Stimulated activated CD4-positive, alpha-beta T cell treated with anti-CD3 and anti-CD28 coated beads, Interleukin-12 subunit alpha, Interleukin-12 subunit beta, amount 100 ng/mL, for 48 hours (primary cell): ENCODE results near the gene MAGEA1.
"Not testable (repeated sequence)": the region's sequence is repeated elsewhere in the genome, so short reads cannot be mapped to it uniquely, and the experiment has no call there.

Experiments used
- DNase-seq, 3 donors: peaks; one replicate each; pipeline ENCODE4 v3.0.0-alpha.2; 2020; ENCODE audit warnings: low read depth in 2 of 3, low spot score in 1 of 3

The MAGEA1 gene, protein sequence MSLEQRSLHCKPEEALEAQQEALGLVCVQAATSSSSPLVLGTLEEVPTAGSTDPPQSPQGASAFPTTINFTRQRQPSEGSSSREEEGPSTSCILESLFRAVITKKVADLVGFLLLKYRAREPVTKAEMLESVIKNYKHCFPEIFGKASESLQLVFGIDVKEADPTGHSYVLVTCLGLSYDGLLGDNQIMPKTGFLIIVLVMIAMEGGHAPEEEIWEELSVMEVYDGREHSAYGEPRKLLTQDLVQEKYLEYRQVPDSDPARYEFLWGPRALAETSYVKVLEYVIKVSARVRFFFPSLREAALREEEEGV

DNA sequence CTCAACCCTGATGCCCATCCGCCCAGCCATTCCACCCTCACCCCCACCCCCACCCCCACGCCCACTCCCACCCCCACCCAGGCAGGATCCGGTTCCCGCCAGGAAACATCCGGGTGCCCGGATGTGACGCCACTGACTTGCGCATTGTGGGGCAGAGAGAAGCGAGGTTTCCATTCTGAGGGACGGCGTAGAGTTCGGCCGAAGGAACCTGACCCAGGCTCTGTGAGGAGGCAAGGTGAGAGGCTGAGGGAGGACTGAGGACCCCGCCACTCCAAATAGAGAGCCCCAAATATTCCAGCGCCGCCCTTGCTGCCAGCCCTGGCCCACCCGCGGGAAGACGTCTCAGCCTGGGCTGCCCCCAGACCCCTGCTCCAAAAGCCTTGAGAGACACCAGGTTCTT, at the start of gene MAGEA1:
TSS of gene MAGEA1 (plus strand) at position 154 of the 400 bp plus-strand sequence. CDS start 3,106 bp downstream, outside the sequence.
- DNase-seq = no peak

DNA sequence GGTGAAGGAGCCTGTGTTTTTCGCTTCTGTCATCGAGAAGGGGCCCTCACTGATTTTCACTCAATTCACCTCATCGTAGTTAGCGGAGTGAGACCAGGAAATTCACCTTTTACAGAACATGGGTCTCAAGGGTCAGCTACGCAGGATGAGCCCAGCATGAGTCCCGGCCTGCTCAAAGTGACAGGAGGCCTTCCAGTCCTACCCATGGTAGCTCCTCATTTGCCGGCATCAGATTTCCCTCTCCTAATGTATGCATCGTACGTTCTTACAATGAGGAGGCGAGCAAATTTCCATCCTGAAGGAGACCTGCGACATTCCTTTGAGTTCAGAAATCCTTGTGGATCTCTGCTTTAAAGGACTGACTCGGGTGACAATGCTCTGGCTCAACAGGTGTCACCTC, 46.2 kb upstream of the MAGEA1 start:
- DNase-seq = not testable (repeated sequence)

DNA sequence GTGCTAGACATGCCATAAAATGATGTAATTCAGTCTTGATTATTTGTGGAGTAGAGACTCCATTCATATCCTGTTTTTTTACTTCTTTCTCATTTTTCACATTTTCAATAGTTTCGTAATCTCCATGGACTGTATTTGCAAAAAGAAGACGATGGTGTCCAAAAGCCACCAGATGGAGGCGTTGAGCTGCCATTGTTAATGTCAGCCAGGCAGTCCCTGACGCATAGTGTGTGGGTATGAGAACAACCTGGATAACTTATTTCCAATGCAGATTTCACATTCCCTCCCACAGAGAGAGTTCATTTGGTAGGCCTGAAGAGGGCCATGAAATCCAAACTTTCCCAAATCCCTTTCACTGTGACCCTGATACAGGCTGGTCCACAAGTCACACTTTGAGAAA, 40.0 kb upstream of the MAGEA1 start:
- DNase-seq = not testable (repeated sequence)

DNA sequence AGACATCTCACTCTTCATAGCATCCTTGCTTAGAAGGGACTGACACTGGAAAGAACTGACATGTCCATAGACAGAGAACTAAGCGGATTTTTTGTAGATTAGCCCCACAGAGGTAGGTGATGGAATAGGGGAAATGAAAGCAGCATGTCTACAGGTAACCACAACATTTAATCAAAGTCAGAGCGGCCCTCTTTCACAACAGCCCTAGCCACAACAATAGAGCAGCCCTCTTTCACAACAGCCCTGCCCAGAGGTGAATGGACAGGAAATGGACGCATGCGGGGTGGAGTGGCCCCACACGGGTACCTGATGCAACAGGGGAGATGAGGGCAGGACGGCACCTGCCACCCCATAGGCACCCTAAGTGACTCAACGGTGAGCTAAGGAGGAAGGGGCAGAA, 32.8 kb upstream of the MAGEA1 start:
- not testable (repeated sequence) for DNase-seq

DNA sequence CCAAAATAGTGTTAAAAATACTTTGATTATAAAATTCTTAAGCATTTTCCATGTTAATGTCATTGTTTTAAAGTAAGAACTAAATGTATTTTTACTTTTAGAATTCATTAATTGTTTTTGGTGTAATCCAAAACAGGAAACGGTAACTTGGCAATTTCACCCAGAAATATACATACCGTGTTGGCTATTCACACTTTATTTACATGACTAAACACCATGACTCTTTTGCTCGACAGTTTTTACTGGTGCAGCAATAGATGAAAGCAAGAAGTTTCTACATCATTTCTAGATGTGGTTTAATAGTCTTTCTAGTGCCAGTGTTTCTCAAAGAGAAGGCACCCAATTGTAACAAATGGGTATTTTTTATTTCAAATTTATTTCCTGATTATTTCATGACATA, 25.6 kb upstream of the MAGEA1 start:
- no peak for DNase-seq

DNA sequence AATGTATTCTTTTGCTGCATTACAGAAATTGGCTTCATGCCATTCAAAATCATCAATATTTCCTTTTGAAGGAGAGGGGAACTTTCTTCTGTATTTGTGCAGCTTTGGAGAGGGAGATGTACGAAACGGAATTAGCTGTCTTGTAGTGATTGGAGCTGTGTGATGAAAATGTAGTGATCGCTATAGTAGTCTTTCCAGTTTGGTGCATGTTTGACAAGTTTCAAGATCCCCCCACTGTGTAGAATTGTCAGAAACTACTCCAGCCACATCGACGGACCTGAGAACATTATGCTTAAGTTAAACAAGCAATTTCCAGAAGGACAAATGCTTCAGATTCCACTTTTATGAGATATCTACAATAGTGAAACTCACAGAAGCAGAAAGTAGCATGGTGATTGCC, 21.6 kb upstream of the MAGEA1 start:
- no peak for DNase-seq

DNA sequence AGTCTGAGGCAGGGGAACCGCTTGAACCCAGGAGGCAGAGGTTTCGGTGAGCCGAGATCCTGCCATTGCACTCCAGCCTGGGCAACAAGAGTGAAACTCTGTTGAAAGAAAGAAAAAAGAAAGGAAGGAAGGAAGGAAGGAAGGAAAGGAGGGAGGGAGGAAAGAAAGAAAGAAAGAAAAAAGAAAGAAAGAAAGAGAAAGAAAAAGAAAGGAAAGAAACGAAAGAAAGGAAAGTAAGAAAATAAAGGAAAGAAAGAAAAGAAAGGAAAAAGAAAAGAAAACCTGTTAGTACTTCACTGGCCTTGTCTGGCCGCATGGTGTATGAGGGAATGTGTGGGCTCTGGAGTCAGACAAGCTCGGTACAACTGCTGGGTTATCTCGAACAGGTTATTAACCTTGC, 20.8 kb upstream of the MAGEA1 start:
- DNase-seq = no peak

DNA sequence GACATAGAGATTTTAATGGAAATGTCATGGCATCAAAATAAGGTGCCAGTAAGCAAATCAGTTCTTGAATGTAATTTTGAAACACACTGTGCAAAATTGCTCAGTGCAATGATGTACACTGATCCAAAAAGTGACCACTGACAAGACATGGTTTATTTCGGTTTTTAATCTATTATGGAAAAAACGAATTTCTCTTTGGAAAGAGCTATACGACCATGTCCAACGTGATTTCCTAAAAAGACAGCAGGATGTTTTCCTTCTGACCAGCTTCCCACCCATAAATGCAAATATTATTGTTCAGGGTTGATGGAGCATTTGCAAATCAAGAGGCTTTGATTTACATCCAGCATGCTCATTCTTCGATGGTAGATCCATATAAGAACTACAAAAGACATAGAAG, 17.1 kb upstream of the MAGEA1 start:
- no peak for DNase-seq

DNA sequence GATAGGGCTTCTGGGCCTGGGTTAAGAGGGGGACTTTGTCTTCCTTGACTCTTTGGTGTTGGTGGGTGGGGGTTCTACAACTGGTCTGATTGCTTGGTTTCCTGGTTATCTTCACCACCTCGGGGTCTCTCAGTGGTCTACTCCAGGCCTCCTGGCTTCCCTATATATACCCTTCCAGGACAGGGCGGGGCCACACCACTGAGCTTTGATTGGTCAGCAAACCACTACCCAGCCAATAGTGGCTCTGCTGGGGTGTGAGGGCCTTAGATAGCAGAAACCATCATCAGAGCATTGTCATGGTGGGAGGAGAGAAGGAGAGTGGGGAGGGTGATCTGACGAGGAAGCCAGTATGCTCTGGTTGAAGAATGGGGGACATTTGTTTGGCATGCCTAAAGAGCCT, 14.4 kb upstream of the MAGEA1 start:
- DNase-seq = no peak

DNA sequence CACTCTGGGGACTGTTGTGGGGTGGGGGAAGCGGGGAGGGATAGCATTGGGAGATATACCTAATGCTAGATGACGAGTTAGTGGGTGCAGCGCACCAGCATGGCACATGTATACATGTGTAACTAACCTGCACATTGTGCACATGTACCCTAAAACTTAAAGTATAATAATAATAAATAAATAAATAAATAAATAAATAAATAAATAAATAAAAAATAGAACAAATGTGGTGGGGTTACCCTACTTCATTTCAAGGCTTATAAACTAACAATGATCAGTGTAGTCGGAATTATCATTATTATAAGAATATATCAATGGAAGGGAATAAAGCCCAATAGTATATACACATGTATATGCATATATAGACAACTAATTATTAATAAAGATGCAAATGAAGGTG, 10.7 kb upstream of the MAGEA1 start:
- DNase-seq = not testable (repeated sequence)

DNA sequence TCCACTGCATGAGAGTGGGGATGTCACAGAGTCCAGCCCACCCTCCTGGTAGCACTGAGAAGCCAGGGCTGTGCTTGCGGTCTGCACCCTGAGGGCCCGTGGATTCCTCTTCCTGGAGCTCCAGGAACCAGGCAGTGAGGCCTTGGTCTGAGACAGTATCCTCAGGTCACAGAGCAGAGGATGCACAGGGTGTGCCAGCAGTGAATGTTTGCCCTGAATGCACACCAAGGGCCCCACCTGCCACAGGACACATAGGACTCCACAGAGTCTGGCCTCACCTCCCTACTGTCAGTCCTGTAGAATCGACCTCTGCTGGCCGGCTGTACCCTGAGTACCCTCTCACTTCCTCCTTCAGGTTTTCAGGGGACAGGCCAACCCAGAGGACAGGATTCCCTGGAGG, 2.7 kb downstream of the MAGEA1 start:
- DNase-seq = no peak

DNA sequence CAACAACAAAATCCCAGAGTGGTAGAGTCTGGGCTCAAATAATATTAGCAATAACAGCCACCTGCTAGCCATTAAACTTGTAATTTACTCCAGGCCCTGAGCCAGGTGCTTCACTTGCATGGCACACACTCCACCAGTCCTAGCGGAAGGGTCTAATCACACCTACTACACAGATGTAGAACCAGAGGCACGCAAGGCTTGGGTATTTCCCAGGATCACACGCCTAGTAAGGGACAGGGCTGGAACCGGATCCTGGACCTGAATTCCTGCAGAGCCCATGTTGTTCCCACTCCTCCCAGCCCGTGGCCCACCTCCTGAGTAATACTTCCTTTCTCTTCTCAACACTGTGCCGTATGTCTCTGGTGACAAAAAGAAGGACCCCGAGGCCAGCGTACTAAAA, 5.7 kb downstream of the MAGEA1 start:
- DNase-seq = no peak

DNA sequence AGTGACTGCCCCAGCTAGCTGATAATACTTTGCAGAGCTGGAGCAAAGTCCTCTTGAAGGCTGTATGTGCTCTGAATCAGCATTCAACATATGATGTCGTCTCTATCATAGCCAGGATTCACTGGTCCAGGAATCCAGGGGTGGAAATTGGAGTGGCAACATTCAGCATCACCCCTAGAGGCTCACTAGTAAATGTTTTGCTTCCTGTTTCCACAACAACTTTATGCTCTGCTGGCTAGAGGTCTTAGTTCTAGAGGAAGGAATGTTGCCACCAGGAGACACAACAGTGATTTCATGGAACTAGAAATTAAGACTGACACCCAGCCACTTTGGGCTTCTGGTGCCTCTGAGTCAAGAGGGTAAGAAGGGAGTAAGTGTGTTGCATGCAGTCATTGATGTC, 11.3 kb downstream of the MAGEA1 start:
- no peak for DNase-seq

DNA sequence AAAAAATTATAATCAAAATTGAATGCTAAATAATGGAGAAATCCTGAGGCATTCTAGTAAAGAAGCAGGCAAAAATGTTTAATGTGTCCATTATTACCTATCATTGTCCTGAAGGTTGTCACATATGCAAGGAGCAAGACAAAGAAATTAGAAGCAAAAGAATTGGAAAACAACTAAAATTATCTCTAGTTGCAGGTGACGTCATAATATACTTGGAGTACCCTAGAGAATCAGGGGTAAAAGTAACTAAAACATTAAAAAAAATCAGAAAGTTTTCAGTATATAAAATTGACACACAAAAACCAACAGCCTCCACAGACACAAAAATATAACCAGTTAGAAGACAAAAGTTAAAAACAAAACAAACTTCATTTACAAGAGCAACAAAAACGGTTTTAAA, 21.4 kb downstream of the MAGEA1 start:
- no peak for DNase-seq

DNA sequence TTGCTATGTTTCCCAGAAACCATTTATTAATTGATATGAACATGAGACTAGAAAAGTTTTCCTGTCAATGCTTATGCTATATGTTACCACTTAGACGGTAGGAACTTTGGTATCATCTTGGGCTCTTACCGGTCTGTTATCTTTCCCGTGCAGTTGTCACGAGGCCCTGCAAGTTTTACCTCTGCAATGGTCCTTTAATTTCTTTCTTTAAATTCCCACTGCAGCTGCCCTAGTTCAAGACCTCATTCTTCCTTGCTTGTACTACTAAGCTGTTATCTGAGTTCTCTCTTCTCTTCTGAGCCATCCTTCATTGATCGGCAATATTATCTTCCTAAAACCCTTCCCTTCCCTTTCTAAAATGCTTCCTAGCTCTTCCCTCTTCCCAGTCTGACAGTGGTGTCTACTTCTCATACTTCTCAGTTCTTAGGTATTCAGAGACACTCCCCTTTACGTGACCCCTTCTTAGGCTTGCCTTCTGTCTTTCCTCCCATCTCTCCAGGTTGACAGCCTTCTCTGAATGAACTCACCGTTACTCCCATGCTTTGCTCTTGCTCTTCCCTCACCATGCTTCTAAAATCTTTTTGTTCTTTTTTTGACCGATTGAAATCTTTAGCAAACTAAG, 27.5 kb downstream of the MAGEA1 start:
- no peak for DNase-seq

DNA sequence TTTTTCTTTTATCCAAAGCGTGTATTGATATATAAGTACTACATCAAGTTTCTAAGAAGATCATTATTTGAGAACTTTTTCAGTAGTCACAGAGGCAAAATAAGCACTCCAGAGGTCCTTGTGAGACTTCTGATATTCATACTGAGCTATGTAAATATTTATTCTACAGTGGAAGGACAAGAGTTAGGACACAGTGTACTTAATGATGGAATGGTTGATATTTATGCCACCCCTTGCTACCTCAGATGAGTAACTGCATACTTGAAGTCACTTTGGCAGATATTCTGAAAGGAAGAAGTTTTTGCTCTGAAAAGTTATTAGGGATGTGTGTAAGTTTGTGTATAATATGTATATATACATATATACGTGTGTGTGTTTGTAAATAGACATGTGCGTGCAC, 30.3 kb downstream of the MAGEA1 start:
- DNase-seq = no peak

DNA sequence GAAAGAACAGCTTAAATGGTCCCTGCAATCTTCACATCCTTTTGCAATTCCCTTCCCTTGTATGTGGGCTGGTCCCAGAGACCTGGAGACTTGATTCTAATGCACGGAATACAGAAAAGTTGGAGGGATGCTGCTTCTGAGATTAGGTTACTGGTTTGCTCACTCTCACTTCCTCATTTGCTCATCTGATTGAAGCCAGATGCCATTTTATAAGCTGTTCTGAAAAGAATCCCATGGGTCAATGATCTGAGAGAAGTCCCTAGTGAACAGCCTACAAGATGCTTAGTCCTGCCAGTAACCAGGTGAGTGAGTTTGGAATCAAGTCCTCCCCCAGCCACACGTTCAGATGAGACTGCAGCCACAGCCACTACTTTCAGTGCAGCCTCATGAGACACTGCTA, 35.9 kb downstream of the MAGEA1 start:
- no peak for DNase-seq

DNA sequence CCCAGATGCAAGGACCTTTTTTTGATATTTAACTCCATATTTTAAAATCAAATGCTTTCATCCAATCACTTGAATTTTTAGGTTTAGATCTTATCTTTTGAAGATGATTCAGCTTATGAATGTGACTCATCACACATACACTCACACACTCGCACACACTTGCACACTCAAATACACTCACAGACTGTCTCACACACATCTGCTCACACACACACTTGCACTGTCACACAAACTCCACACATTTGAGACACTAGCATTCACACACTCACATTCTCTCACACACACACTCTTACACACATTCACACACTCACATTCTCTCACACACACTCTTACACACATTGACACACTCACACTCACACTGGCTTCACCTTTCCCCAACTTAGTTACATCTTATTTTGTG, 37.8 kb downstream of the MAGEA1 start:
- DNase-seq = no peak

DNA sequence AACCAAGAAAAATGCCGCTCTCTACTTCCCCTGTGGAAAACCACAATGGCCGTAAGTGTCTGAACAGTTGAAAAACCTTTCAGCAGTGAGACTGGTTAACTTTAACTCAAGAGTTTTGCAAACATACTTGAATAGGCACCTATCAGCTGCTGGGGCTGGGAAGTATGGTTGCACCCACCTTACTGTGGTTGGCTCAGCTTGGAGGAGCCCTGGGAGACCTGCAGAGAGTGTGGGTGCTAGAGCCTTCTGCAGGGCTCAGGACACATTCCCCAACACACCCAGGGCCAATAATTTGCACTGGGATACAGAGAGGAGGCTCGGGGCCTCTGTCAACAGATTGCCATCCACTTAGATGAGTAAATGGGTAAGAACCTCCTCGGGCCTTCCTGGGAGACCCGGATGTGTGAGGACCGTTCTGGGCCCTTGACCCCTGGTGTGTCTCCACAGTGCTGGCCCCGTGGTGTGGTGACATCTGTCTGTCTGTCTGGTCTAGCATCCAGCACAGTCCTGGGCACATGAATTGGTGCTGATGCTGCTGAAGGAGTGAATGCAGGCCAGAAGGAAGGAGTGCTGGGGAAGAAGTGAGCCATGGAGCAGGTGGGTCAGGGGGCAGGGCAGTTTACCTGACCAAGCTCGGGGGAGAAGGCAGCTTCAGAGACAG, 46.5 kb downstream of the MAGEA1 start:
- DNase-seq = no peak

DNA sequence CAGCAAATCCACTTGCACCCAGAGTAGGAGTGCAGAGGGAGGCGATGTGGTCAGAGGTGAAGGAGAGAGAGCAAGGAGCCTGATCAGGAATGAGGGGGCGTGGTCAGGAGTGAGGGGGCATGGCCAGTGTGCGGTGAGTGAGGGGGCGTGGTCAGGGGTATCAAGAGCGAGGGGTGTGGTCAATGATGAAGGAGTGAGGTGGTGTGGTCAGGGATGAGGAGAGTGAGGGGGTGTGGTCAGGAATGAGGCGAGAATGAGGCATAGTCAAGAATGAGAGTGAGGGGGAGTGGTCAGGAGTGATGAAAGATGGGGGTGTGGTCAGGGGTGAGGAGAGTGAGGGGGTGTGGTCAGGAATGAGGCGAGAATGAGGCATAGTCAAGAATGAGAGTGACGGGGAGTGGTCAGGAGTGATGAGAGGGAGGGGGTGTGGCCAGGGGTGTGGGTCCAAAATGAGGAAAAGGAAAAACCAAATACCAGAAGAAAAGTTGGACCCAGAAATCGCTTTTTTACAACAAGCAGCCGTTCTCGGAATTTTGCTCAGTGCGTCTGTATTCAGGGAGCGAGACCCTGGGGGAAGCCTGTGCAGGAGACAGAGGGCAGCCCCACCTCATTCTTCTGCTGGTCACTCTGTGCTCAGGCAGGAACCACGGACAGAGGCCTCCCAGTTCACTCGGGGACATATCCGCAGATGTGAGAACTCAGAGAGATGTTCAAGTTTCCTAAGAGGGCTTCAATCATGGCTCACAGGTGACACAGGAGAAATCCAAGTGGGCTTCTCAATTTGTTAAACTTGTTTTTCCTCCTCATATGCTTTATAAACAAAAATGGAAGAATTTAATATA, 47.5 kb downstream of the MAGEA1 start:
- no peak for DNase-seq
